Measurements from ENCODE around the gene PIK3R1.

DNA sequence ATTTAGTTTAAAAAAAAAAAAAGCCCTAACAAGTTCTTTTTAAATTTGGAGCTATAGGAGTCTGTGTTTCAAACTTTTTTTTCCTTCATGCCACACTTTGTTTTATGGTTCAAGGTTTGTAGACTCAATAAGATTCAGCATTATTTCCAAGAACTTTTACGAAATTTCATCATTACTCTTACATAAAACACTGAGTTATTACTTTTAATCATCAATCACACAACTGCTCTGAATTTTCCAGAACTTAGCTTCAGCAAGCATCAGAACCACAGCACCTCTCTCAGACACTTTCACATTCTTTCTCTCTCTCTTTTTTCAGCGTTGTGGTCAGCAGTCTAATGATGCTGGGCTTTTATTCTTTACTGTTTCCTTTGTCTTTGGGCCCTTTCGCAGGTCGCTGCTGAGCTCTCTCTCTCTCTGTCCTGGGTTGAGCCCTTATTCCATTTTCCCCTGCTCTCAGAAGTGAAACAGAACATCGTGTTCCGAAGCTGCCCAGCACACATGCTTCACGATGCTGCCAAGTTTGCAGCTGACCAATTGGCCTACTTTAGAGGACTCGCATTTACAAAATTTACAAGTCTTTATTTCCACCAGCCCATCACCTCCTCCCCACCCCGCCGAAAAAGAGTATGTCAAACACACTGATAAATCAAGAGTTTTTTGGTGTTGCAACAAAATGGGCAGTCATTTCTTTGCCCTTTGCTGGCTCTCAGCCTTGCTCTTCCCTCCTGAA is 44.6 kb upstream of the PIK3R1 start:
- no peak for TF ChIP-seq CTCF (IDR thresholded peaks at IDR 0.05; ENCODE audit: low read depth, low read length, poor library complexity, severe bottlenecking)
- no peak for TF ChIP-seq EZH2phosphoT487 (IDR thresholded peaks at IDR 0.05; ENCODE audit: borderline replicate concordance, low read length)
